ENCODE results near the gene IGFBP5. TPM values are rescaled to one million over a fixed set of nuclear protein-coding genes. Genes with fewer than 3 reads are reported as not detected.

Gene IGFBP5
- total RNA-seq, 2 experiments from 2014 or later = not detected

GRCh38 chr2:216716109-216716508 lies 20.8 kb upstream of the IGFBP5 start:
- TF ChIP-seq, protein P1, sequence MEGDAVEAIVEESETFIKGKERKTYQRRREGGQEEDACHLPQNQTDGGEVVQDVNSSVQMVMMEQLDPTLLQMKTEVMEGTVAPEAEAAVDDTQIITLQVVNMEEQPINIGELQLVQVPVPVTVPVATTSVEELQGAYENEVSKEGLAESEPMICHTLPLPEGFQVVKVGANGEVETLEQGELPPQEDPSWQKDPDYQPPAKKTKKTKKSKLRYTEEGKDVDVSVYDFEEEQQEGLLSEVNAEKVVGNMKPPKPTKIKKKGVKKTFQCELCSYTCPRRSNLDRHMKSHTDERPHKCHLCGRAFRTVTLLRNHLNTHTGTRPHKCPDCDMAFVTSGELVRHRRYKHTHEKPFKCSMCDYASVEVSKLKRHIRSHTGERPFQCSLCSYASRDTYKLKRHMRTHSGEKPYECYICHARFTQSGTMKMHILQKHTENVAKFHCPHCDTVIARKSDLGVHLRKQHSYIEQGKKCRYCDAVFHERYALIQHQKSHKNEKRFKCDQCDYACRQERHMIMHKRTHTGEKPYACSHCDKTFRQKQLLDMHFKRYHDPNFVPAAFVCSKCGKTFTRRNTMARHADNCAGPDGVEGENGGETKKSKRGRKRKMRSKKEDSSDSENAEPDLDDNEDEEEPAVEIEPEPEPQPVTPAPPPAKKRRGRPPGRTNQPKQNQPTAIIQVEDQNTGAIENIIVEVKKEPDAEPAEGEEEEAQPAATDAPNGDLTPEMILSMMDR (IDR thresholded peaks at IDR 0.05) = no peak
- Mint-ChIP-seq H3K27ac (no peak overlapping the region), H3K36me3 (ENCODE audit: low read depth) (no peaks in the 10 kb centered on the region), H3K9me3 (no peaks in the 10 kb centered on the region), H3K4me3 (no peak overlapping the region), H3K27me3 (peaks cover 3% of the 10 kb centered on the region), H3K4me1 (ENCODE audit: low read depth) (no peaks in the 10 kb centered on the region)
- ATAC-seq (no peak), DNase-seq (no peak)
- CTCF ChIA-PET = no interaction called here
- intact Hi-C loops (cut with micrococcal nuclease) = no loop called here
- POLR2A ChIA-PET = no interaction called here

GRCh38 chr2:216715402-216715974 lies 20.1 kb upstream of the IGFBP5 start:
- peaks cover 3% of the 10 kb centered on the region for H3K27me3 Mint-ChIP-seq
- CTCF ChIA-PET = no interaction called here
- TF ChIP-seq, protein P1 (IDR thresholded peaks at IDR 0.05) = no peak
- DNase-seq (no peak), ATAC-seq (no peak)
- no peaks in the 10 kb centered on the region for H3K4me1 Mint-ChIP-seq (ENCODE audit: low read depth)
- no peak overlapping the region for H3K27ac Mint-ChIP-seq
- H3K4me3 Mint-ChIP-seq = no peak overlapping the region
- intact Hi-C loops (cut with micrococcal nuclease) = no loop called here
- H3K36me3 Mint-ChIP-seq (ENCODE audit: low read depth) = no peaks in the 10 kb centered on the region
- no peaks in the 10 kb centered on the region for H3K9me3 Mint-ChIP-seq
- POLR2A ChIA-PET = no interaction called here

DNA sequence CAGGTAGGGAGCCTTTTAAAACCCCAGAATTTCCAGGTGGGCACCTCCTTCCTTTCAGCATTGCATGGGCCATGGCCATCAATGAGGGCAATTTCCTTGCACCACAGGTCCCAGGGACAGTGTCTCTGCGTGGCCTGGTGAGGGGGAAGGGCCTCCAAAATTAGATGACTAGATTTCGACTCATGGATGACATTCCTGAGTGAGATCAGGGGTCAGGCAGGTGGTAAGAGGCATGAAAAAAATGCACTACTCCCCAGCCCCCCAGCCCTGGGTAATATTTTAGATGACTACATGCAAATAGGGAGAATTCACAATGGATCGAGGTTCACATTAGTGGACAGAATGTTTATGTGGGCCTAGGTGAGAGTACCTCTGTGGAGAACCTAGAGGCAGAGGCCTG lies 19.0 kb upstream of the IGFBP5 start:
- POLR2A ChIA-PET = no interaction called here
- Mint-ChIP-seq H3K27ac (no peak overlapping the region), H3K9me3 (peaks cover 3% of the 10 kb centered on the region), H3K27me3 (peaks cover 3% of the 10 kb centered on the region), H3K4me1 (ENCODE audit: low read depth) (no peaks in the 10 kb centered on the region), H3K4me3 (no peak overlapping the region), H3K36me3 (ENCODE audit: low read depth) (no peaks in the 10 kb centered on the region)
- ATAC-seq = no peak
- intact Hi-C loops (cut with micrococcal nuclease) = no loop called here
- CTCF ChIA-PET = no interaction called here
- no peak for DNase-seq
- TF ChIP-seq, protein P1 (IDR thresholded peaks at IDR 0.05) = no peak

- POLR2A ChIA-PET = no interaction called here
- Mint-ChIP-seq H3K27me3 (peaks cover 3% of the 10 kb centered on the region), H3K9me3 (peaks cover 3% of the 10 kb centered on the region), H3K27ac (no peak overlapping the region), H3K36me3 (ENCODE audit: low read depth) (no peaks in the 10 kb centered on the region), H3K4me1 (ENCODE audit: low read depth) (no peaks in the 10 kb centered on the region), H3K4me3 (no peak overlapping the region)
- intact Hi-C loops (cut with micrococcal nuclease) = no loop called here
- TF ChIP-seq, protein P1 (IDR thresholded peaks at IDR 0.05) = no peak
- ATAC-seq = no peak
- CTCF ChIA-PET = no interaction called here
- DNase-seq = no peak
Observed at GRCh38 chr2:216713691-216714336, 18.5 kb upstream of the IGFBP5 start.

GRCh38 chr2:216711348-216711747 lies 16.0 kb upstream of the IGFBP5 start:
- ChIA-PET CTCF (interaction anchor here (1.3 kb wide), 1 partner anchor 9 kb away, joined by 4 read pairs; no protein-coding TSS in a partner anchor), POLR2A (no interaction called here)
- DNase-seq (no peak), ATAC-seq (no peak)
- TF ChIP-seq, protein P1 (IDR thresholded peaks at IDR 0.05) = no peak
- Mint-ChIP-seq H3K27me3 (peaks cover 2% of the 10 kb centered on the region), H3K27ac (no peak overlapping the region), H3K9me3 (peaks cover 3% of the 10 kb centered on the region), H3K36me3 (ENCODE audit: low read depth) (no peaks in the 10 kb centered on the region), H3K4me1 (ENCODE audit: low read depth) (no peaks in the 10 kb centered on the region), H3K4me3 (no peak overlapping the region)
- intact Hi-C loops (cut with micrococcal nuclease) = no loop called here
